GM18870 (cell line): ENCODE results near the gene PCNX3.

ENCODE experiments used
- ATAC-seq: cut with Tn5 transposase; IDR thresholded peaks from one replicate; pipeline ENCODE4 v1.9.1; 2021; ENCODE audit warnings: moderate library complexity; ENCODE audit not compliant: unreplicated experiment

PCNX3 gene

DNA sequence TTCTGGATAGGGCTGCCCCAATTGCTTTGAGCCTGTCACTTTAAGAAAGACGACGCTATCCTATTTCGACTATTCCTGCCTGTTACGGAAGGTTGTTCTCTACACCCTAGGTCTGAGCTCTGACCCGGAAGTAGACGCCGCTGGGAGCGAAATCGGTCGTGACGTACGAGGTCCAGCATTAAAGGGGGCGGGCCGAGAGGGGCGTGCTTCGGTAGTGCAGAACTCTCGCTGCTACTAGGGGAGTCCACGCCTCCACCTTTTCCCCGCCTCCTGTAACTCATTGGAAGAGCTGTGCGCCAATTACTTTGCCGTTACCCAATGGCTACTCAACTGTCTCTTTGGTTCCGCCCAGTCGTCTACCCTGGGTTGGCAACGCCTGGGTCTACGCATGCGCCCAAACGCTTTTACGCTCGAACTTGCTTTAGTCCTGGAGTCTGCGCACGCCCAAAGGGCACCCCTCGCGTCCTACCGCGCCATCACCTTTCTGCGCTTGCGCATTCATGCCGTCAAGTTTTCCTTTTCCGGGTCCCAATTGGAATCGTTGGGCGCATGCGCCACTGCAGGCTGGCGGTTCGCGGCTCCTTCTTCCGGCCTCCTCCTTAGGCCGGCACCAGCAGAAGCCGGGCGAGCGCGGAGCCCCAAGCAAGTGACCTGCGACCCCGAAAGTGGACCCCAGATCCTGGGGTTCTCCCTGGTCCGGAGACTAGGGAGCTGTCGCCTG, at the start of gene PCNX3:
Gene PCNX3 (plus strand): TSS at position 548 of the 721 bp plus-strand sequence. CDS start 536 bp downstream, outside the sequence.
- ATAC-seq = peak; percentile 80

DNA sequence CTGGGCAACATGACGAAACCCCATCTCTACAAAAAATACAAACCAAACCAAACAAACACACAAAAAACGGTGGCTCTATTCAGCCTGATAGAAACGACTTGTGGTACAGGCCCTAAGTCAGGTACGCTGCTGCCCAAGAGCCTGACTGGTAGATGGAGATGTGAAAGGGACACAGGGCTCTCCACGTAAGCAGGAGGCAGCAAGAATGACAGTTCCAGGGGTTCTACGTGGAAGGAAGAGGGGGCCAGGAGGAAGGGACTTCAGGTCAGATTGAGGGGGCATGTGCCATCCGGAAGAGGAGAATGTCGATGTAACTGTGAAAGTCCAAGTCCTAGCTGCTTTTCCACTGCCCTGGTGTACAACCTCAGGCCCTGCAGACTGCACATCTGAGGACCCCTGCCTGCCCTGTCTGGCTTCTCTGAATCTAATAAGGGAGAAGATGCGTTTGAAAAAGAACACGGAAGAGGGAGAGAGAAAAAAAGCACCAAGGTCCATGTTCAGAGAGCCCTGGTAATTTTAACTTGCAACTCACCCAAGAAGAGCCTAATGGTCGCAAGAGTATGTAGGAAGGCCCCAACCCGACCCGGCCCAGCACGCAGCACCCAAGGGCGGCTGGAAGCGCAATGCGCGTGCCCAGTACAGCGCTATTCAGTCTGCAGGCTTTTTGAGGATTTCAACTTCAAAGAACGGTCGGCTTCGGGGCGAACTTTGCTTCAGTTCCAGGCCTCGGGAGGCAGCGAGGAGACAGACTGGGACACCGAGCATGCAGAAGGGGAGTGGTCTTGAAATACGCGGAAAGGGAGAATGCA, 46.2 kb upstream of the PCNX3 start:
- ATAC-seq = no peak

DNA sequence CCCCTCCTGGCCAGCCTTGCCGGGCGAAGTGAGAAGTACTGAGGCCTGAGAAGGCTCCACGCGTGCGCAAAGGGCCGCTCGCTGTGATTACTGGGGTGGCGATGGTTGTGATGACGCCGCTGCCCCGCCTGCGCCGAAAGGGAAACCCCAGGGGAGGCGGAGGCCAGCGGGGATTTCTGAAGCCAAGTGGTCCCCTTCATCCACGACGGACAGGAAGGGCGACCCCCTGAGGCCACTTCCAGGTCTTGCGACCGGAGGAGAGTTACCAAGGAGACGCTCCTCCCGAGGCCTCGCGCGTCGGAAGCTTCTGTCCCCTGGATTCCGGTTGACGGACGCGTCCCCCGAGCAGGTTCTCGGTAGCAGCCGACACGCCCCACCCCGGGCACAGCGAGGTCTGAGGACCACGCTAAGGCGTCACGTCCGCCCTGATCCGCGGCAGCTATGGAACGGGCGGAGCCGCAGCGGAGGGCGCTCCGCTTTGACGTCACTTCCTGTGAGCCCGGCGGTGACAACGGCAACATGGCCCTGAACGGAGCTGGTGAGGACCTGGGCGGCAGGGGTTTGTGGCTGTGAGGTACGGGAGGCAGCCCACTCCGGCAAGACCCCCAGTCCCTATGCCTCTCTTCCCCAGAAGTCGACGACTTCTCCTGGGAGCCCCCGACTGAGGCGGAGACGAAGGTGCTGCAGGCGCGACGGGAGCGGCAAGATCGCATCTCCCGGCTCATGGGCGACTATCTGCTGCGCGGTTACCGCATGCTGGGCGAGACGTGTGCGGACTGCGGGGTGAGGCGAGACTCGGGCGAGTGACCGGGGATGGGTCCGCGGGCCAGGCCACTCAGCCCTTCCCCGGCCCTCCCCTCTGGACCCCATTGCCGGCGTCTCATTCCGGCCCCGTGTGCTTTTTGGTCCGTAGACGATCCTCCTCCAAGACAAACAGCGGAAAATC, 45.3 kb upstream of the PCNX3 start, which contains the start of gene ZNRD2:
Gene ZNRD2 (plus strand): TSS at position 505 of the 946 bp plus-strand sequence. CDS start 15 bp downstream, at position 520.
- ATAC-seq = peak; percentile 58

DNA sequence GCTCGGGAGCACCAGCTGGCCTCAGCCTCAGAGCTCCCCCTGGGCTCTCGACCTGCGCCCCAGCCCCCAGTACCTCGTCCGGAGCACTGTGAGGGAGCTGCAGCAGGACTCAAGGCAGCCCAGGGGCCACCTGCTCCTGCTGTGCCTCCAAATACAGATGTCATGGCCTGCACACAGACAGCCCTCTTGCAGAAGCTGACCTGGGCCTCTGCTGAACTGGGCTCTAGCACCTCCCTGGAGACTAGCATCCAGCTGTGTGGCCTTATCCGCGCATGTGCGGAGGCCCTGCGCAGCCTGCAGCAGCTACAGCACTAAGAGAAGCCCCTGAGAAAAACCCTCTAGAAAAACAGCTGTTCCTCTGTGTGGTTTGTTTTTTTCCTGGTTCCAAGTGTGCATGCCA, 44.2 kb upstream of the PCNX3 start:
- no peak for ATAC-seq

DNA sequence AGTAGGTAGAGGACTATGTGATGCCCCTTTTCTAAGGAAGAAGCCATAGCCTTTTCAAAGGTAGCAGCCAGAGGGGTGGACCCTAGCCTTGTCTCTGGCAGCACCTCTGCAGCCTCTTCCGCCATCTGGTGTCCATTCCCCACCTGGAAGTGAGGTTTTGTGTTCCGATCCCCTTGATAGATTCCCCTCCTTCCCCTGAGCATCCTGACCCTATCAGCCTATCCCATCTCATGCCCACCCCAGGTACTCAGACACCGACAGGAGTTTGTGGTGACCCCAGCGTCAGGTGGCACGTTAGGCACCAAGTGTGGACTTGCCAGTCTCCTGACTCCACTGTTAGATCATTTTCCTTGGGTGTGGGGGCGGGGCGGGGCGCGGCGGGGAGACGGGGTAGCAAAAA, 43.6 kb upstream of the PCNX3 start:
- ATAC-seq = no peak

DNA sequence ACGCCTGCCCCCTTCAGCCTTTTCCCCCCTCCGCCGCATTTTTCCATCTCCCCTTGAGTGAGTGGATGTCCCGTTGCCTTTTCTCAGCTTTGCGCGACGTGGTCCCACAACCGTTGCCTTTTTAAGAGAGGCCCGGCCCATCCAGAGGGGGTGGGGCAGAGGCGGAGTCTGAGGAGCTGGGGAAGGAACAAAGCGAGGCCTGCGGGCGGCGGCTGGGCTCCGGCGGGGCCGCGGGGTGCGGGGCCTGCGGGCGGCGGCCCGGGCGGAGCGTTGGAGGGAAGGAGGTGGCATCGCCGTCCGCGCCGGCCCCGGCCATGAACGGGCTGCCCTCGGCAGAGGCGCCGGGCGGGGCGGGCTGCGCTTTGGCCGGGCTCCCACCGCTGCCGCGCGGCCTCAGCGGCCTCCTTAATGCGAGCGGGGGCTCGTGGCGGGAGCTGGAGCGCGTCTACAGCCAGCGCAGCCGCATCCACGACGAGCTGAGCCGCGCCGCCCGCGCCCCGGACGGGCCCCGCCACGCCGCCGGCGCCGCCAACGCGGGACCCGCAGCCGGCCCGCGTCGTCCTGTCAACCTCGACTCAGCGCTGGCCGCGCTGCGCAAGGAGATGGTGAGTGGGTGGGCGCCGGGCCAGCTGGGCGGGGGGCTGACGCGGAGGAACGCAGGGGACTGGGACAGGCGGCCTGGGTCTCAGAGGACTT, 43.1 kb upstream of the PCNX3 start, which contains the start of gene FAM89B:
Gene FAM89B (plus strand): TSS at position 183 of the 696 bp plus-strand sequence. CDS start 132 bp downstream, at position 315.
- ATAC-seq = no peak

DNA sequence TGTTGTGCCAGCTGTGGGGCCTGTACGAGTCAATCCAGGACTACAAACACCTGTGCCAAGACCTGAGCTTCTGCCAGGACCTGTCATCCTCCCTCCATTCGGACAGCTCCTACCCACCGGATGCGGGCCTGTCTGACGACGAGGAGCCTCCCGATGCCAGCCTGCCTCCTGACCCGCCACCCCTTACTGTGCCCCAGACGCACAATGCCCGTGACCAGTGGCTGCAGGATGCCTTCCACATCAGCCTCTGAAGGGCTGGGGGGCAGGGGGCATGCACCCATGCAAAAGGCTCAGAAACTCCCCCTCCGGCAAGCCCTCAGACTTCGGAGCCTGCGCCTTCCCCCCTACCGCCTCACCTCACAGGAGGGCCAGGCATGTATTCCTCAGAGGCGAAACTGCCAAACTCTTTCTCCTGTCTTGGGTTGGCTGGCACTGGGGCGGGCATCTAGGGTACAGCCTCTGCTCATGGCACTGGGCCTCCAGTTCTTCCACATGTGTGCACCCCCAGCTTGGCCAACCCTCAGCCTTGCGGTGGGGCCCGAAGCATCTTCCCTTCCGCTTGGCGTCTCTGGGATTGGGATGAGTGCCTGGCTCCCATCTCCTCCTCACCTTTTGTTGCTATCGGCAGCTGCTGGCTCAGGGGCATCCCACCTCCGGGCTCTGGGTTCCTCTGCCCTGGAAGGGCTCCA, 42.0 kb upstream of the PCNX3 start:
- ATAC-seq = no peak

DNA sequence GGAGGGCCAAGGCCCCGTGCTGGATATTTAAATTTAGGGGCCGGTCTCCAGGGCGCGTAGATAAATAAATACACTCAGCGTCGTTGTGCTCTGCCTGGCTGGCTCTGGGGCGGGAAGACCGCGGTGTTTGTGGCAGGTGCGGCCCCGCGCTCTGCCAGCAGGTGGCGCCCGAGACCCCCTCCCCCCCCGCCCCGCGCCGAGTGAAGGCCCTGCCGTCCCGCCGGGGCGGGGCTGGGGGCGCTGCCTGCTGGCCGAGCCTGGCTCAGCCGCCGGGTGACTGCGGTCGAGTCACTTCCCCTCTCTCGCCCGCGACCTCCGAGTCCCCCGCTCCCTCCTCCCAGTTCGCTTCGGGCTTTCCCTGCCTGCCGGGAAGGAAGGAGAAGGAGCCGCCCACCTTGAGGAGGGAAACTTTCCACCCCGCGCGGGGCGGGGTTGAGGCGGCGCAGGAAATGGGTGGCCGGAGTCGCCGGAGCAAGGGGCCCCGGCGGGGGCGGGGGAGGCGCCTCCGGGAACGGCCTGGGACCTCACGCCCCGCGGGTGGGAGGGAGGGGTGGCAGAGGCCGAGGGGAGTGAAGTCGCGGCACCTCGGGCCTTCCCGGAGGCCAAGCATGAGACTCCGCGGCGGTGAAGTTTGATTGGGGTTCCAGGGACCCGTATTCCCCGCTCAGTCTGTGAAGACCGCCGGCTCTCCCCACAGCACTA, 41.3 kb upstream of the PCNX3 start:
- ATAC-seq = peak; percentile 19

DNA sequence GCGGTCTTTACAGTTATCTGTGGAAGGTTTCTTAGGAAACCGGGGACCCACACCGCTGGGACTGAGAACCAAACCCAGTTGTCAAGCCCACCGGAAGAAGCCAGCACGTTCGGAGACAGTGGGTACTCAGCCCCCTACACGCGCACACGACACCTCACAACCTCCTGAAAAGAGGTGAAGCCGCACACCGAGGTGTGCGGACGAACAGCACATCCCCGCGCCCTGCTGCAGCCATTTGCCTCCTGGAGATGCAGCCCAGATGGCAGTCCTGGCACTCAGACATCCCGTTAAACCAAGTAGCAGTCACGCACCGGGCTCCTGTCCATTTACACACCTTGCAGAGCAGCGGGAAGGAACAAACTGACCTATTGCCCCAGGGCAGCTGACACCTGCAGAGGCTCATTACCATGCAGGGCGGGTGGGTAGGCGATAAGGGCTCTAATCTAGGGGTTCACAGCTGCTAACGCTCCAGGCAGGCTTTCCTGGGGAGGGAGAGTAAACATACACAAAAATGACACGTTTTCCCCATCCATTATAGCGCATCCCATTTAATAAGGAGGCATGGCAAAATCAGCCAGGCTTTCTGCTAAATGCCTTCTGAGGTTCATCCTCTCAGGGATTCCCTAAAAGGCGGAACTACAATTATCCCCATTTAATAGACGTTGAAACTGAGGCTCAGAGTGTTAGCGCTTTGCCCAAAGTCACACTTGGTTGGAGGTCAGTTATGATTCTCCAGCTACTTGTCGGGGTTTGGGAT, 40.6 kb upstream of the PCNX3 start:
- ATAC-seq = no peak

DNA sequence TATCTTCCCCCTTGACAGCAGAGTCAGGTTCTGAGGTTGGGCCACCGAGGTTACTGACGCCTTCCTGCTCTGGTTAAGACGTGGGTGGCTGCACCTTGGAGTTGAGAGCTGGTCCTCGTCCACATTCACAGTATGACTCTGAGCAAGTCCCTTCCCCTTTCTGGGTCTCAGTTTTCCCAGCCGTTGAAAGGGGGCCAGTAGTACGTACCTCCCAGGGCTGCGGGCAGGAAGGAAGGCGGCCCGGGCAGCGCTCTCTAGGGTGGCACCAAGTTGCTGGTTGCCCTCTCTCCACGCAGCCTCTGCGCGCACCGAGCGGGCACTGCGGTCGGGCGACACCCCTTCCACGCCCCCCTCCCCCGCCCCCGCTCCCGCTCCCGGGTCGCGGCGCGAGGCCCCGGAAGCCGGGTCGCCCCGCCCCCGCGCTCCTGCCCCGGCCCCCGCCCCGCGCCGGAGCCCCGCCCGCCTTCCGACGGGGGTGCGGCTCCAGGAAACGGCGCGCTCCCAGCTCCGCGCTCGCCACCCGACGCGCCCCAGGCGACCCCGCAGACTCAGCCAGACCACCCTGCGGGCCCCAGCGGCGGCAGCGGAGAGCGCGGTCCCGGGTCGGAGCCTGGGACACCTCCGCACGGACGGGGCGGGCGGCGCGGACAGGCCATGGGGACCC, 39.9 kb upstream of the PCNX3 start, which contains the start of gene EHBP1L1:
Gene EHBP1L1 (plus strand): TSS at position 486 of the 664 bp plus-strand sequence. CDS start 250 bp downstream, outside the sequence.
- ATAC-seq = peak; percentile 30

DNA sequence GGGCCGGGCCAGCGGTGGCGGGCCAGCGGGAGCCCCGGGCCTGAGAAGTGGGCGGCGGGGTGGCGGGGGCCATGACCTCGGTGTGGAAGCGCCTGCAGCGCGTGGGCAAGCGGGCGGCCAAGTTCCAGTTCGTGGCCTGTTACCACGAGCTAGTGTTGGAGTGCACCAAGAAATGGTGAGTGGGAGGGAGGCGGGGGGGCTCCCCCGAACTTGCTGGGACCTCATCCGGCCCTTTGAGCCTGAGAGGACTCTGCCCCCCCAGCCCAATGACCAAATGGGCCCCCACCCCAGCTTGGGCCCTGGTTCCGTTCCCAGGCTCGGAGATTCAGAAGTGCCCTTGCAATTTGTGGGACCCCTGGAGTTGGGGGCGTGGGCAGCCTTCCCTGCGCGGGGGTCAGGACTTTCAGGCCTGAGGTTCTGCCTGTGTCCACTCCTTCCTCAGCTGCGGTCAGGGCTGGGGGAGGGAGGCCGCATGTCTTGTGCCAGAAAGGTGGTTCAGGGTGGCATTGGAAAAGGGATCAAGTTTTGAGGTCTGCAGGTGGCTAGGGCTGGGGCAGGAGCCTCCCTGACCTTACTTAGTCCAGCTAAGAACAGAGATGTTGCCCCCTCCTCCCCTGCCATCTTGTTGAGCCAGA, 39.2 kb upstream of the PCNX3 start:
- no peak for ATAC-seq

DNA sequence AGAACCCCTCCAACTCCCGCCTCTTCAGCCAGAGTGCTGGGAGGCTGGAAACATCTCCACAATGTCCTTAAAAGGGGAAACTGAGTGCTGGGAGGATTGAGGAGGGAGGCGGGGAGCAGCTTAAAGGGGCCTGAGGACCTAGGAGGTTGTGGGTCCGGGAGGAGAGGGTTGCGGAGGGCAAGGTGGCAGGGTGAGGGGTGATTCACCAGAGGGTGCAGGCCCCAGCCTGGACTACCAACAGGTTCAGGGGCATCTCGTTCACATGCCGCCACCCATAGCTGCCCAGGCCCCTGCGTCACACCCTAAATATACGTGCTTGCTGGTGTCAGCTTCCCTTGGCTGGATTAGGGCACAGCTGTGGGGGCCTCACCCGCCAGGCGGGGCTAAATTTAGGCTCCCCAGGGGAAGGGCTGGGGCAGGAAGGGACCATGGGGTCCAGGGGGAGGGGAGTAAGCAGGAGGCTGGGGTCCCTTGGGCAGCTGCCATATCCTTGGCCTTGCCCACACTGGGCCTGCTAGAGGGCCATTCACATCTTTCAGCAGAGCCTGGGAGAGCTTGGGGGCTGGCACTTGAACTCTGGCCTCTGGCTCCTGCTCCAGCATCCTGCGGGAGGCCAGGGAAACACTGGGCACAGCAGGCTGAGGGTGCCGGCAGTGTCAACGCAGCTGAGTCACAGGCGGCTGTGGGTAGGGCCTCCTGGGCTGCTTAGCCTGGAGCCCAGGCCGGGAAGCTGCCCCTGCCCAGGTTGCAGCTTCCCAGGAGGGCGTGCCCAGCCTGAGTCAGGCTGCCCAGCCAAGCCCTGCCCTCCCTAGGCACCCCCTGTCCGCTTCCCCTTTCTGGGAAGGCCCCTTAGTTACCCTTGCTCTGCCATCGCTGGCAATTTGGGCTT, 38.5 kb upstream of the PCNX3 start:
- ATAC-seq = no peak

DNA sequence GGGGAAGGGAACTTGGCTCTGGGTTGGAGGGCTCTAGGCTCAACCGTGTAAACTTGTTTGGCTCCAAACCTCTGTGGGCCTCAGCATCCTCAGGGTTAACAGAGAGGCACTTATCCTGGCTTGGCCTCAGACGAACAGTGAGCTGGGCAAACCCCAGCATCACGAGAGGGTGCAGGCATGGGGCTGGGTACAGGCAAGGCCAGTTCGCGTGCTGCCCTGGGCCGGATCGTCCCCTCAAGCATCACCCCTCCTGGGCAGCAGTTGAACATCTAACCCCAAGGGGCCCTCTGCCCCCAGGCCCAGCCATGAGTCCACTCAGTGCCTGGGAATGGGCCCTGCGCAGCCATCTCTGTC, 37.8 kb upstream of the PCNX3 start:
- ATAC-seq = no peak

DNA sequence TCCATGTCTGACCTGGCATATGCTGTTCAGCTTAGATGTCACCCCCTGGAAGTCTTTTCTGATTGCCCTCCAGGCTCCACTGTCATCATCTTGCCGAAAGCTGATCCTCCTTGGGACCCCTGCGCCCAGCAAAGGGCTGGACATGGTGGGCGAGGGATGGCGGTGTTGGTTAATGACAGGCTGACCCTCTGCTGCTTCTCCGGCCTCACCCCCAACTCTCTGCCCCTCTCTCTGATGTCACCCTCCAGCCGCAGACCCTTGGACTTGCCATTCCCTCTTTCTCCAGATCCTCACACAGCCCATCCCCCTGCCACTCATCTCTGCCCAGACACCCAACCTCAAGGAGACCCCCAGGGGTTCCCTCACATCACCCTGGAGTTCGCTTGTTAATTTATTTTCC, 37.4 kb upstream of the PCNX3 start:
- ATAC-seq = no peak

DNA sequence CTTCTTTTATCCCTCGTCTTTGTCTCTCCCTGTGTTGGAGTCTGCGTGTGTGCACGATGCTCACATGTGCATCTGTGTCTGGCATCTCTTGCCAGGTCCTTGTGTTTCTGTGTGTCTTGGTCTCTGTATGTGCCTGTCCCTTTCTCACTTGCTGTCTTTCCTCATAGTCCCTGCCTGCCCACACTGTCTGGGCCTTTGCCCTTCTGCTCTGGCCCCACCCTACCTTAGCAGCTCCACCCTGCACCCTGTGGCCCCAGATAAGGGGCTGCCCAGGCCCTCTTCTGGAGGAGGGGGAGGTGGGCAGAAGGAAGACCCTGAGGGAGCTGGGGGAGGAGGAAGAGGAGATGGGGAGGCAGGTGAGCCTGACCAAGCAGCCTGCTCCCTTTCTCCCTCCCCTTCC, 36.9 kb upstream of the PCNX3 start:
- ATAC-seq = no peak

DNA sequence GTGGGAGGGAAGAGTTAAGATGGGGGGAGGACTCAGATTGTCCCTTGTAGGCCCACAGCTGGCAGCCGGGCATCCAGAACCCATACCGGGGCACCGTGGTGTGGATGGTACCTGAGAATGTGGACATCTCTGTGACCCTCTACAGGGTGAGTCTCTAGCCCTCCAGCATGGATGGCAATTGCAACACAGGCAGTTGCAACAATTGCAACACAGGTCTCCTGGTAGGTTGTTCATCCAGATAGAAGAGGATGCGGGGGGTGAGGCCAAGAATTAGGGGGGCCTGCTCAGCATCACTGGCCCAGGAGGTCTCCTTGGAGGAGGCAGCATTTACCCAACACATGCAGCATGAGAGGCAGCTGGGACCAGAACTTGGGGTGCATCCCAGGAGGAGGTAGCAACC, 36.3 kb upstream of the PCNX3 start:
- no peak for ATAC-seq
